Vagina (tissue), 2 donors: ENCODE data around the gene NEK7.

Experiments used
- CTCF ChIP-seq, 3 experiments: fragments of 450-650 bp in 2 of 3; fragments of 200-600 bp in 1 of 3; sonication (generic) in 1 of 3; IDR thresholded peaks; one replicate each; pipeline ENCODE4 v1.5.1; 2017 to 2019; ENCODE audit warnings: antibody characterized with exemption in 3 of 3, mild to moderate bottlenecking in 2 of 3, moderate library complexity in 2 of 3
- POLR2AphosphoS5 ChIP-seq, 2 donors: sonication (generic); formaldehyde crosslinking; IDR thresholded peaks; one replicate each; pipeline ENCODE4 v1.9.0; 2017; ENCODE audit warnings: antibody characterized with exemption in 2 of 2, mild to moderate bottlenecking in 2 of 2, low read depth in 1 of 2; ENCODE audit not compliant: insufficient read depth in 1 of 2

GRCh38 chr1:198300451-198300850 is 143.7 kb downstream of the NEK7 start:
- TF ChIP-seq POLR2AphosphoS5 (IDR thresholded peaks at IDR 0.05; ENCODE audit: insufficient read depth in 1 of 2, low read depth in 1 of 2) (no peak), CTCF (IDR thresholded peaks at IDR 0.05) (no peak)
